Esophagus muscularis mucosa (tissue), 4 donors: ENCODE measurements around the gene SERPINH1. TPM values are rescaled to one million over a fixed set of nuclear protein-coding genes. Genes with fewer than 3 reads are reported as not detected.

Experiments
- DNase-seq: peaks from one replicate; pipeline ENCODE4 v3.0.0-alpha.2; 2017; ENCODE audit errors: extremely low spot score
- H3K27ac ChIP-seq, 4 donors: fragments of 200-600 bp; sonication (generic); replicated peaks in 1 of 4; 1 replicate in 3 of 4; 2 replicates in 1 of 4; pipeline ENCODE4 v1.5.1; 2016 to 2019; ENCODE audit warnings: mild to moderate bottlenecking in 1 of 4
- H3K27me3 ChIP-seq, 4 donors: fragments of 200-600 bp; sonication (generic); one replicate each; pipeline versions ENCODE4 v1.5.1 to v1.6.0; 2016 to 2019
- H3K36me3 ChIP-seq, 4 donors: fragments of 200-600 bp; sonication (generic); one replicate each; pipeline ENCODE4 v1.5.1; 2016 to 2019
- H3K4me1 ChIP-seq, 4 donors: fragments of 200-600 bp; sonication (generic); one replicate each; pipeline ENCODE4 v1.5.1; 2016 to 2019
- H3K4me3 ChIP-seq, 4 donors: fragments of 200-600 bp; sonication (generic); 1 replicate in 2 of 4; 2 replicates in 2 of 4; pipeline ENCODE4 v1.5.1; 2016 to 2019; ENCODE audit warnings: mild to moderate bottlenecking in 4 of 4, moderate library complexity in 1 of 4
- H3K9me3 ChIP-seq, 4 donors: fragments of 200-600 bp; sonication (generic); 1 replicate in 3 of 4; 2 replicates in 1 of 4; pipeline ENCODE4 v1.5.1; 2016 to 2019
- EP300 ChIP-seq: sonication (generic); formaldehyde crosslinking; IDR thresholded peaks from one replicate; pipeline ENCODE4 v1.6.1; 2017; ENCODE audit warnings: antibody characterized with exemption
- POLR2A ChIP-seq: fragments of 450-650 bp; IDR thresholded peaks from one replicate; pipeline ENCODE4 v1.6.1; 2017; ENCODE audit warnings: antibody characterized with exemption, moderate library complexity, mild to moderate bottlenecking, low read depth
- POLR2AphosphoS5 ChIP-seq, 2 donors: sonication (generic); formaldehyde crosslinking; IDR thresholded peaks; one replicate each; pipeline ENCODE4 v1.6.1; 2017; ENCODE audit warnings: antibody characterized with exemption in 2 of 2
- WGBS: methylation state at CpG from one replicate; pipeline ENCODE4 v1.1.5; 2018; 5-methylcytosine and 5-hydroxymethylcytosine counted together
- intact Hi-C: fragments of 100-400 bp; cut with DNase I; formaldehyde crosslinking; loops from one replicate; pipeline ENCODE4 v1.15.1; 2023
- total RNA-seq, 4 donors: library from RNA; depleted of rRNA; stranded (reverse); fragments of >200 nt; gene quantifications; one replicate each; pipeline versions ENCODE4 v1.1.0 to v1.2.1, GENCODE V29; 2016
- TF ChIP-seq, protein P1 (sequence below), 3 experiments: fragments of 200-600 bp in 2 of 3; fragments of 450-650 bp in 1 of 3; sonication (generic) in 2 of 3; IDR thresholded peaks; one replicate each; pipeline ENCODE4 v1.5.1; 2017 to 2019; ENCODE audit warnings: antibody characterized with exemption in 3 of 3, mild to moderate bottlenecking in 2 of 3, moderate library complexity in 1 of 3

The SERPINH1 gene
- total RNA-seq, 4 donors from 2014 or later: 162 to 270 (median 219) TPM

DNA sequence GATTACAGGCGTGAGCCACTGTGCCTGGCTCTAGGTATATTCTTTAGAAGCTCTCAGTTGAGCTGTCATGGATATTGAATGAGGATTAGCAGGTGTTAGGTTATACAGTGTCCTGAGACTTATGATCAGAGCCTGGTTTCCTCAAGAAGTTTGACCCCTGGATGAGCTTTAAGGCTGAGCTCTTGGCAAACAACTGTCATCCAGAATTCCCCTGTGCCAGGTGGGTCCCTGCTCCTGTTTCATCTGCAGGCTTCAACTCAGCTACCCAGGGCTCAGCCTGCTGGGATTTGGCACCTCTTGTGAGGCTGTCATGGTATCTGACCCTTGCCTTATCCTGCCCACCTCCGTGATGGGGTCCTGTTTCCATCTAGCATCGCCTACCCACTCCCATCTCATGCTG is 24.3 kb downstream of the SERPINH1 start:
- H3K27ac ChIP-seq: no peak overlapping the region
- intact Hi-C loops: no loop called here
- TF ChIP-seq, protein P1, sequence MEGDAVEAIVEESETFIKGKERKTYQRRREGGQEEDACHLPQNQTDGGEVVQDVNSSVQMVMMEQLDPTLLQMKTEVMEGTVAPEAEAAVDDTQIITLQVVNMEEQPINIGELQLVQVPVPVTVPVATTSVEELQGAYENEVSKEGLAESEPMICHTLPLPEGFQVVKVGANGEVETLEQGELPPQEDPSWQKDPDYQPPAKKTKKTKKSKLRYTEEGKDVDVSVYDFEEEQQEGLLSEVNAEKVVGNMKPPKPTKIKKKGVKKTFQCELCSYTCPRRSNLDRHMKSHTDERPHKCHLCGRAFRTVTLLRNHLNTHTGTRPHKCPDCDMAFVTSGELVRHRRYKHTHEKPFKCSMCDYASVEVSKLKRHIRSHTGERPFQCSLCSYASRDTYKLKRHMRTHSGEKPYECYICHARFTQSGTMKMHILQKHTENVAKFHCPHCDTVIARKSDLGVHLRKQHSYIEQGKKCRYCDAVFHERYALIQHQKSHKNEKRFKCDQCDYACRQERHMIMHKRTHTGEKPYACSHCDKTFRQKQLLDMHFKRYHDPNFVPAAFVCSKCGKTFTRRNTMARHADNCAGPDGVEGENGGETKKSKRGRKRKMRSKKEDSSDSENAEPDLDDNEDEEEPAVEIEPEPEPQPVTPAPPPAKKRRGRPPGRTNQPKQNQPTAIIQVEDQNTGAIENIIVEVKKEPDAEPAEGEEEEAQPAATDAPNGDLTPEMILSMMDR (IDR thresholded peaks at IDR 0.05): no peak
- TF ChIP-seq POLR2AphosphoS5 (IDR thresholded peaks at IDR 0.05) (no peak), POLR2A (no peak), EP300 (no peak)
- H3K4me3 ChIP-seq: no peak overlapping the region
- no peaks in the 10 kb centered on the region for H3K27me3 ChIP-seq
- H3K36me3 ChIP-seq: no peaks in the 10 kb centered on the region
- peaks cover 19 to 33% (median 26%) of the 10 kb centered on the region in 4 donors for H3K4me1 ChIP-seq
- 97% methylated on average over 3 of the region's 3 CpGs for WGBS
- DNase-seq: no peak
- H3K9me3 ChIP-seq: no peaks in the 10 kb centered on the region

DNA sequence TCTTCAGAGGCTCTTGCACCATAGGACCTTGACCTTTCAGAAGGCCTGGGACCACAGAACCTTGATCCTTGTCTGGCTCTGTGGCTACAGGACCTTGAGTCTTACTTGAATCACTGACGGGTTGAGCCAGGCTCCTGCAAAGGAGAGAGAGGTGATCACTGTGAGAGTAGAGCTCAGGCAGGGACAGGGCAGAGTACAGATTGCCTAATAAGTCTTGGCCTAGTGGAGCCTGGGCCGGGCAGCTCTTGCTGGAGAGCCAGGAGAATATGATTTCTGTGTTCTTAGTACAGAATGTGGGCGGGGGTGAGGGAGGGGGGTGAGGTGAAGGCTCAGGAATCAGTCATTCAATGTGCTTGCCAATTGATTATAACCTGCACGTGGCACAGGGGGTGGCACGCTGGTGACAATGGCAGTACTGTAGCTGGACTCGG is 26.0 kb downstream of the SERPINH1 start:
- Histone ChIP-seq H3K4me3 (no peak overlapping the region), H3K27me3 (no peaks in the 10 kb centered on the region), H3K36me3 (no peaks in the 10 kb centered on the region), H3K27ac (no peak overlapping the region), H3K4me1 (peaks cover 9 to 26% (median 21%) of the 10 kb centered on the region in 4 donors), H3K9me3 (no peaks in the 10 kb centered on the region)
- WGBS: 100% methylated on average over 6 of the region's 6 CpGs
- TF ChIP-seq POLR2A (no peak), EP300 (no peak), POLR2AphosphoS5 (IDR thresholded peaks at IDR 0.05) (no peak)
- TF ChIP-seq, protein P1 (IDR thresholded peaks at IDR 0.05): no peak
- intact Hi-C loops: no loop called here
- no peak for DNase-seq

DNA sequence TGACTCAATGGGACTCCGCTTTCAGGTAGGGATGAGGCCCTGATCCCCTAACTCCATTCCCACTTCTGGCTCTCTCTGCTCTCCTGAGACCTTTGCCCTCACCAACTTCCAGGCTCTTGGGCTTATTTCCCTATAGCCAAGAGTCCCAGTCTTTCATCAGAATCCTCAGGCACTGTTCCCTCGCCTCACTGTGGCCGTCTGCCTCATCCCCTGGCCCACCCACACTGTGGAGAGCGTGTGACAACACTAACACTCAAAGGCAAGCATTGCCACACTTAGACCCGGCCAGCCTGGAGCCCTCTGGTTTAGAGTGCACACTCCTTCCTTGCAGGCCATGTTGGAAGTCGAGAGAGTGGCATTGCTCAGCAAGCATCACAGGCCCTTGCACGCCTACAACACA is 27.0 kb downstream of the SERPINH1 start:
- no peaks in the 10 kb centered on the region for H3K36me3 ChIP-seq
- DNase-seq: no peak
- intact Hi-C loops: no loop called here
- no peaks in the 10 kb centered on the region for H3K27me3 ChIP-seq
- no peaks in the 10 kb centered on the region for H3K9me3 ChIP-seq
- no peak overlapping the region for H3K27ac ChIP-seq
- H3K4me1 ChIP-seq: peaks cover 4 to 28% (median 23%) of the 10 kb centered on the region in 4 donors
- no peak for TF ChIP-seq POLR2A
- TF ChIP-seq EP300: no peak
- no peak for TF ChIP-seq POLR2AphosphoS5 (IDR thresholded peaks at IDR 0.05)
- TF ChIP-seq, protein P1 (IDR thresholded peaks at IDR 0.05): no peak
- 89% methylated on average over 7 of the region's 7 CpGs for WGBS
- no peak overlapping the region for H3K4me3 ChIP-seq

DNA sequence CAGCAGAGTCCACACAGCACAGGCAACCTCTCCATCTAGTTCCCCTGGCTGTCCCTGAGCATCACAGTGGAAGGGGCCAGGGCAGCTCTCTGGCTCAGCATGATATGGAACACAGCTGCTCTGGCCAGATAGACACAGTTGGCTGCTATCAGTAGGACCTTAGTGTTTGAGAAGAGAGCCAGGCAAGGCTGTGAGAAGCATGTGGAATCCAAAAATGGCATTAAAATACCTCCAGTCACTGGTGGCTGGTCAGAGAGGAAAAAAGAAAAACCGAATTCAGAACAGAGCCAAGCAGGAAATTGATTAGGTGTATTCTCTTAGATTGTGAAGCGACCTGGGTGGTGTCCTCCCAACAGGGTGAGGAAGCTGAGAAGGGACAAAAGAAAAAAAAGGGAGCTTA is 27.9 kb downstream of the SERPINH1 start:
- no peaks in the 10 kb centered on the region for H3K36me3 ChIP-seq
- peaks cover 0 to 28% (median 24%) of the 10 kb centered on the region in 4 donors for H3K4me1 ChIP-seq
- intact Hi-C loops: no loop called here
- no peak overlapping the region for H3K27ac ChIP-seq
- no peak for DNase-seq
- no peak overlapping the region for H3K4me3 ChIP-seq
- H3K27me3 ChIP-seq: no peaks in the 10 kb centered on the region
- no peaks in the 10 kb centered on the region for H3K9me3 ChIP-seq
- 69% methylated on average over 2 of the region's 2 CpGs for WGBS
- TF ChIP-seq EP300: no peak
- no peak for TF ChIP-seq POLR2A
- no peak for TF ChIP-seq POLR2AphosphoS5 (IDR thresholded peaks at IDR 0.05)
- TF ChIP-seq, protein P1 (IDR thresholded peaks at IDR 0.05): no peak

DNA sequence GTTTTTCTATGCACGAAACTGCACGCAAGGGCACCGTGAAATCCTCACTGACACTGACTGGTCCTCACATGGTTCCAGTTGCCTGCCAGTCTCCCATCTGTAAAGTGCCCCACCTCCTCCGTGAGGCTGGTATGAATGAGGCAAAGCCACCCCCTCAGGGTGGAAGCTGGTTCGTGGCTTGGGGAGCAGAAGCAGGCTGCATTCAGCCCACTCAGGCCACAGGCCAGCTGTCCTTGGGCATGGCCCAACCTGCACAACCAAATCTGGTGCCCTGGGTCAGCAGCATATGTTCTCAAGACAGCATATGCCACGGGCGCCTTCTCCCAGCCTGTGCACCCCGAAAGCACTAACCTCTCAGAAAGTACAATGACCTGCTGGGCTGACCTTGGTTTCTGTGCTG is 29.3 kb downstream of the SERPINH1 start:
- H3K9me3 ChIP-seq: no peaks in the 10 kb centered on the region
- no peak overlapping the region for H3K27ac ChIP-seq
- no peak for DNase-seq
- H3K4me1 ChIP-seq: peaks cover 0 to 30% (median 26%) of the 10 kb centered on the region in 4 donors
- no peaks in the 10 kb centered on the region for H3K36me3 ChIP-seq
- WGBS: 89% methylated on average over 6 of the region's 8 CpGs
- H3K4me3 ChIP-seq: no peak overlapping the region
- TF ChIP-seq POLR2AphosphoS5 (IDR thresholded peaks at IDR 0.05) (no peak), EP300 (no peak), POLR2A (no peak)
- TF ChIP-seq, protein P1 (IDR thresholded peaks at IDR 0.05): no peak
- intact Hi-C loops: no loop called here
- H3K27me3 ChIP-seq: no peaks in the 10 kb centered on the region
